ENCODE measurements around the gene MBNL1. TPM values are rescaled to one million over a fixed set of nuclear protein-coding genes. Genes with fewer than 3 reads are reported as not detected.

The MBNL1 gene
- total RNA-seq, 1 donor from 2014 or later: 79.5 TPM

DNA sequence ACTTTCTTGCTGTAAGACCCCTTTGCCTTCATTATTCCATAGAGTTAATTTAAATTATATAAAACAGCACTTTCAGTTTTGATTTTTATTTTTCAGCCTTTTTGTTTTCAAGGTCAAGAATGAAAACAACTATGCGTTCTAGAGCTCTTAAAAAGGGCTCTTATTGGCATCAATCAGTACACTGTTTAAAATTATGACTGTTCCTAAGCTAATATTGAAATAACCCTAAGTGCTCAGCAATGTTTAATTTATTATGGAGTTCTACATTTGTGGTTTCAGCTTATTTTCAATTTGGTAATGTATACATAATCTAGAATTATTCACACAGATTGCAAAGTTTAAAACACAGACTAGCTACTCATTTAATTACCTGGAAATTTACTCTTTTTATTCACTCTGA, 179.4 kb downstream of the MBNL1 start:
- TF ChIP-seq, protein P1, sequence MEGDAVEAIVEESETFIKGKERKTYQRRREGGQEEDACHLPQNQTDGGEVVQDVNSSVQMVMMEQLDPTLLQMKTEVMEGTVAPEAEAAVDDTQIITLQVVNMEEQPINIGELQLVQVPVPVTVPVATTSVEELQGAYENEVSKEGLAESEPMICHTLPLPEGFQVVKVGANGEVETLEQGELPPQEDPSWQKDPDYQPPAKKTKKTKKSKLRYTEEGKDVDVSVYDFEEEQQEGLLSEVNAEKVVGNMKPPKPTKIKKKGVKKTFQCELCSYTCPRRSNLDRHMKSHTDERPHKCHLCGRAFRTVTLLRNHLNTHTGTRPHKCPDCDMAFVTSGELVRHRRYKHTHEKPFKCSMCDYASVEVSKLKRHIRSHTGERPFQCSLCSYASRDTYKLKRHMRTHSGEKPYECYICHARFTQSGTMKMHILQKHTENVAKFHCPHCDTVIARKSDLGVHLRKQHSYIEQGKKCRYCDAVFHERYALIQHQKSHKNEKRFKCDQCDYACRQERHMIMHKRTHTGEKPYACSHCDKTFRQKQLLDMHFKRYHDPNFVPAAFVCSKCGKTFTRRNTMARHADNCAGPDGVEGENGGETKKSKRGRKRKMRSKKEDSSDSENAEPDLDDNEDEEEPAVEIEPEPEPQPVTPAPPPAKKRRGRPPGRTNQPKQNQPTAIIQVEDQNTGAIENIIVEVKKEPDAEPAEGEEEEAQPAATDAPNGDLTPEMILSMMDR (IDR thresholded peaks at IDR 0.05; ENCODE audit: insufficient read depth, low read length, severe bottlenecking): no peak
- Histone ChIP-seq H3K36me3 (ENCODE audit: control insufficient read depth, insufficient read depth, low read length) (peaks cover 6% of the 10 kb centered on the region), H3K4me3 (ENCODE audit: low read depth, low read length) (no peak overlapping the region), H3K27me3 (ENCODE audit: control insufficient read depth, insufficient read depth, low read length) (no peaks in the 10 kb centered on the region)
- FAIRE-seq (no peak), DNase-seq (ENCODE audit: low read depth) (no peak)

DNA sequence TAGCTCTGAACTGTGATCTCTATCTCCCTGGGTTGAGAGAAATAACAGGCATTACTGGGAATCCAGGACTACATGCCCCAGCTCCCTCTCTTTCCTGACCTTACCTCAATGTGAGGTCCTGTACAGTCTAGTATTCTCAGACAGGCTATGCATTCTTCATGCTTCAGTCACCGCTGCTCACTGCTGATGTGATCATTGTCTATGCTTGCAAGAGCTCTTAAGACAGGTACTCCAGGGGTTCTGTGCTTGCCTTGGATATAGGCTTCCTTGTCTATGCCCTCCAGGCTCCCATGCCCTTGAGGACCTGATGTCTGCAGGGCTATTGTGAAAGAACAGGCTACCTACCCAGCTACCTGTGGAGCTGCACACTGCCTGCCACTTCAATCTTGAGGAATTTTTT, 183.6 kb downstream of the MBNL1 start:
- Histone ChIP-seq H3K4me3 (ENCODE audit: low read depth, low read length) (no peak overlapping the region), H3K27me3 (ENCODE audit: control insufficient read depth, insufficient read depth, low read length) (no peaks in the 10 kb centered on the region), H3K36me3 (ENCODE audit: control insufficient read depth, insufficient read depth, low read length) (peaks cover 5% of the 10 kb centered on the region)
- FAIRE-seq: peak; percentile 43
- DNase-seq (ENCODE audit: low read depth): peak; percentile 84
- TF ChIP-seq, protein P1 (IDR thresholded peaks at IDR 0.05; ENCODE audit: insufficient read depth, low read length, severe bottlenecking): no peak

DNA sequence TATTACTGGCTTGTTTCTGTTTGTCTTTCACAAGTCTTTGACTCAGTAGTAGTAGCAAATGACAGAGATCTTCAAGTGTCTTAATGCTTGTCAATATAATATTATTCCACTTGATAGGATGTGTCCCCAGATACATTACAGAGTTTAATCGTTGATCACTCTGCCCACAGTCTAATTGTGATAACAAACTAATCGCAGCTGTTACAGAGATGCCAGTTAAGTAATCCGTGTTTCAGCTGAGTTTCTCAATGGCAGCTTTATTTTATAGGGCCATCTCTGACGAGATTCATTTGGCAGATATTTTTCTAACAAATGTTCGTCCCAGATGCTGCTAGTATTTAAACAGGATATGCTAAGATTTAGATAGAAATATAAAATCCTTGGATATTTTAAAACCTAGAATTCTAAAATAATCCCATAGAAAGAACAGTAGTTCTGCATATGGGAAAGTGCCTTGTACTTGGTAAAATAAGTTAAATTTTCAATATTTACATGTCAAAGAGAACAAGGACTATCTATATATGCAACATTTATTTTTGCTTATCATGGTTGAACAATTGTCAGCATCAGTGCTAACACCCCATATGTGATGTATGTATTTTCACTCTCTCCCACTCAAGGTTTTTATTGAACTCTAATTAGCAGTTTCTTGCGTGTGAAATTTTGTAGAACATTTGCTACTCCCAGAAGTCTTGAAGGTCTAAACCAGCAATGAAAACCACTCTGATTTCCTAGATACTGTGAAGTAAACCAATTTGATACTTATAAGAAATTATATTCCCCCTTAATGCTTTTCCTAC, 185.5 kb downstream of the MBNL1 start:
- DNase-seq (ENCODE audit: low read depth) (no peak), FAIRE-seq (no peak)
- Histone ChIP-seq H3K36me3 (ENCODE audit: control insufficient read depth, insufficient read depth, low read length) (peaks cover 7% of the 10 kb centered on the region), H3K4me3 (ENCODE audit: low read depth, low read length) (no peak overlapping the region), H3K27me3 (ENCODE audit: control insufficient read depth, insufficient read depth, low read length) (no peaks in the 10 kb centered on the region)
- TF ChIP-seq, protein P1 (IDR thresholded peaks at IDR 0.05; ENCODE audit: insufficient read depth, low read length, severe bottlenecking): no peak

DNA sequence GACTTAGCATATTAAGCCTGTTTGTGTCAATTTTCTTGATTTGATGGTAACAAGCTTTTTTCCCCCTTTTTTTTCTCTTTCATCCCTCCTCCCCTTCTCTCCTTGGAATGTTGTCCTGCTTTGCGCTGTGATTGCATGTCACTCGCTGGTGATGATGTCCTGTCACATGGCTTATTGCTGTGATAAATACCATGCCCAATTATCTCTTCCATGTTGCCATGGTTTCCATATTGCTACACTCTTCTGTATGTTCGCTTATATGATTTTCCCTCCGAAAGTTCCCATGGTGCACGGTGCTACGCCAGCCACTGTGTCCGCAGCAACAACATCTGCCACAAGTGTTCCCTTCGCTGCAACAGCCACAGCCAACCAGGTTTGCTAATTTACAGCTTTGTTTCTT, 187.3 kb downstream of the MBNL1 start:
- no peak for DNase-seq (ENCODE audit: low read depth)
- no peaks in the 10 kb centered on the region for H3K27me3 ChIP-seq (ENCODE audit: control insufficient read depth, insufficient read depth, low read length)
- TF ChIP-seq, protein P1 (IDR thresholded peaks at IDR 0.05; ENCODE audit: insufficient read depth, low read length, severe bottlenecking): no peak
- peaks cover 6% of the 10 kb centered on the region for H3K36me3 ChIP-seq (ENCODE audit: control insufficient read depth, insufficient read depth, low read length)
- H3K4me3 ChIP-seq (ENCODE audit: low read depth, low read length): no peak overlapping the region
- FAIRE-seq: no peak

DNA sequence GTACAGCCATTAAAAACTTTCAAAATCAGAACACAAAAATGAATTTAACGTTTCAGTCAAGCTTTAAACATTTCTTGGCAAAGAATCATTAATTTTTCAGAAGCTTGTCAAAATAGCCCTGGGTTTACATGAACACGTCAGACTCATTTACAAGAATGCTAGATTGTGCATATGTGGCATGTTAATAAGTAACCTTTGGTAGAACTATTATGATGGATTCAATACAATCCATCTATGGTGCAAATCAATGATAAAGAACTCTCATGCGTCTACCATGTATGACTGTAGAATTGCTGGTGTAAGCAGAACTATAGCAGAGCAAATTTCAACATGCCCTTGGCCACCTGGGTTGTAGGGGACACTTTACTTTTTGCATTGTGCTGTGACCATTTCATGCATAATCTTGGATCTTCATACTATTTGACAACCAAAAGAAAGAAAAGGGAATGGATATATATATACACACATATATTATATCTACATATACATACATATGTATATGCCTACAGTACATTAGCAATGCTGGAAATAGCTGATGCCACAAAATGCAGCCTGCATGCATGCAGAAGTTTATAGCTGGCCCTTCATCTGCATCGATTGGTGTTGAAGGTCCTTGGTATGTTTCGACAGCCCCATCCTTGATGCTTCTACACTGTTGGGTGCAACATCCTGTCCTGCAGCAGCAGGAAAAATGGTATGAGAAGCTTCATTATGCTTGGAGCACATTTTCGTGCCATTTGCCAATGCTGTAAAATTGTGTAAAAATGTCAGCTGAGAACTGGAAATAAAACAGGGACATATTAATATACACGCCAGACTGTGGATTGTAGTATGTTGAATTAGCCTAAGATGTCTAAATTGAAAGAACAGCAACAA, 189.0 kb downstream of the MBNL1 start:
- TF ChIP-seq, protein P1 (IDR thresholded peaks at IDR 0.05; ENCODE audit: insufficient read depth, low read length, severe bottlenecking): no peak
- no peak overlapping the region for H3K4me3 ChIP-seq (ENCODE audit: low read depth, low read length)
- H3K27me3 ChIP-seq (ENCODE audit: control insufficient read depth, insufficient read depth, low read length): no peaks in the 10 kb centered on the region
- DNase-seq (ENCODE audit: low read depth) (no peak), FAIRE-seq (no peak)
- peaks cover 9% of the 10 kb centered on the region for H3K36me3 ChIP-seq (ENCODE audit: control insufficient read depth, insufficient read depth, low read length)
